GM19468 (cell line): ENCODE results near the gene FXYD3.

ENCODE experiments used
- ATAC-seq: cut with Tn5 transposase; IDR thresholded peaks from one replicate; pipeline ENCODE4 v1.9.1; 2021; ENCODE audit warnings: mild to moderate bottlenecking, moderate library complexity, moderate number of reproducible peaks; ENCODE audit not compliant: unreplicated experiment; ENCODE audit errors: extremely low read depth

Gene FXYD3

GRCh38 chr19:35105411-35106290 is 10.0 kb upstream of the FXYD3 start:
- no peak for ATAC-seq

- no peak for ATAC-seq
Measured at GRCh38 chr19:35106291-35106583, 9.4 kb upstream of the FXYD3 start.

- no peak for ATAC-seq
Measured at GRCh38 chr19:35106898-35107541, 8.6 kb upstream of the FXYD3 start.

- no peak for ATAC-seq
Measured at GRCh38 chr19:35107545-35107944, 8.1 kb upstream of the FXYD3 start.

GRCh38 chr19:35108730-35109129 is 6.9 kb upstream of the FXYD3 start:
- no peak for ATAC-seq

GRCh38 chr19:35109395-35110112 is 6.1 kb upstream of the FXYD3 start:
- no peak for ATAC-seq

GRCh38 chr19:35110974-35111373 is 4.6 kb upstream of the FXYD3 start:
- ATAC-seq, result no peak

- no peak for ATAC-seq
Measured at GRCh38 chr19:35112995-35113688, 2.5 kb upstream of the FXYD3 start.

GRCh38 chr19:35114353-35115176 is 1.1 kb upstream of the FXYD3 start:
- ATAC-seq, result no peak

- ATAC-seq, result no peak
Measured at GRCh38 chr19:35116072-35116801, 614 bp downstream of the FXYD3 start.

- ATAC-seq, result no peak
Measured at GRCh38 chr19:35117116-35117515, 1.5 kb downstream of the FXYD3 start.

GRCh38 chr19:35117799-35118198 is 2.2 kb downstream of the FXYD3 start:
- ATAC-seq, result no peak

GRCh38 chr19:35118268-35119020 is 2.8 kb downstream of the FXYD3 start:
- no peak for ATAC-seq

- no peak for ATAC-seq
Measured at GRCh38 chr19:35119091-35119490, 3.5 kb downstream of the FXYD3 start.

- no peak for ATAC-seq
Measured at GRCh38 chr19:35119578-35120155, 4.0 kb downstream of the FXYD3 start.

- no peak for ATAC-seq
Measured at GRCh38 chr19:35120492-35120891, 4.9 kb downstream of the FXYD3 start.

- ATAC-seq, result no peak
Measured at GRCh38 chr19:35120898-35121297, 5.3 kb downstream of the FXYD3 start.
